Suprapubic skin (tissue), 4 donors: ENCODE data around the gene HYAL3. TPM values are rescaled to one million over a fixed set of nuclear protein-coding genes. Genes with fewer than 3 reads are reported as not detected.
A peak's percentile ranks its signal among the peaks of the same experiment; 100 is the strongest.

ENCODE experiments used
- DNase-seq, 2 donors: peaks; one replicate each; pipeline ENCODE4 v3.0.0-alpha.2; 2019; ENCODE audit warnings: low spot score in 2 of 2
- H3K27ac ChIP-seq: fragments of 200-600 bp; sonication (generic); one replicate; pipeline ENCODE4 v1.5.1; 2019
- H3K27me3 ChIP-seq: fragments of 200-600 bp; sonication (generic); one replicate; pipeline ENCODE4 v1.5.1; 2019
- H3K36me3 ChIP-seq: fragments of 200-600 bp; sonication (generic); one replicate; pipeline ENCODE4 v1.5.1; 2019
- H3K4me1 ChIP-seq: fragments of 200-600 bp; sonication (generic); one replicate; pipeline ENCODE4 v1.5.1; 2019
- H3K4me3 ChIP-seq: fragments of 200-600 bp; sonication (generic); one replicate; pipeline ENCODE4 v1.5.1; 2019; ENCODE audit warnings: mild to moderate bottlenecking
- H3K9me3 ChIP-seq: fragments of 200-600 bp; sonication (generic); one replicate; pipeline ENCODE4 v1.5.1; 2019
- CTCF ChIP-seq, 2 donors: fragments of 200-600 bp in 1 of 2; fragments of 450-650 bp in 1 of 2; sonication (generic) in 1 of 2; IDR thresholded peaks; one replicate each; pipeline ENCODE4 v1.5.1; 2016 to 2019; ENCODE audit warnings: antibody characterized with exemption in 2 of 2, mild to moderate bottlenecking in 1 of 2, moderate library complexity in 1 of 2
- EP300 ChIP-seq: sonication (generic); formaldehyde crosslinking; IDR thresholded peaks from one replicate; pipeline ENCODE4 v1.6.1; 2017; ENCODE audit warnings: antibody characterized with exemption
- POLR2A ChIP-seq, 2 donors: fragments of 450-650 bp; IDR thresholded peaks; one replicate each; pipeline ENCODE4 v1.6.1; 2017; ENCODE audit warnings: antibody characterized with exemption in 2 of 2, mild to moderate bottlenecking in 2 of 2, moderate library complexity in 2 of 2
- POLR2AphosphoS5 ChIP-seq, 3 donors: sonication (generic); formaldehyde crosslinking; IDR thresholded peaks; one replicate each; pipeline ENCODE4 v1.6.1; 2017; ENCODE audit warnings: antibody characterized with exemption in 3 of 3
- WGBS: methylation state at CpG from one replicate; pipeline ENCODE4 v1.1.5; 2018; 5-methylcytosine and 5-hydroxymethylcytosine counted together
- total RNA-seq, 4 donors: library from RNA; depleted of rRNA; stranded (reverse); fragments of >200 nt; gene quantifications; one replicate each; pipeline ENCODE4 v1.1.0, GENCODE V29; 2016

HYAL3 gene
- total RNA-seq, 4 donors from 2014 or later, result 2.5 to 7.8 (median 6.1) TPM

GRCh38 chr3:50266017-50266416 lies 33.2 kb downstream of the HYAL3 start:
- WGBS, result 75% methylated on average over 6 of the region's 6 CpGs
- Histone ChIP-seq H3K4me1 (peaks cover 79% of the 10 kb centered on the region), H3K27me3 (no peaks in the 10 kb centered on the region), H3K9me3 (no peaks in the 10 kb centered on the region), H3K27ac (peak overlapping the region; percentile 79), H3K4me3 (no peak overlapping the region), H3K36me3 (no peaks in the 10 kb centered on the region)
- no peak for TF ChIP-seq POLR2AphosphoS5 (IDR thresholded peaks at IDR 0.05)
- TF ChIP-seq EP300, result no peak
- no peak for TF ChIP-seq POLR2A (IDR thresholded peaks at IDR 0.05)
- TF ChIP-seq CTCF (IDR thresholded peaks at IDR 0.05), result no peak
- DNase-seq, result no peak

- no peak for DNase-seq
- Histone ChIP-seq H3K27ac (peak overlapping the region; percentile 79), H3K27me3 (no peaks in the 10 kb centered on the region), H3K9me3 (no peaks in the 10 kb centered on the region), H3K4me3 (no peak overlapping the region), H3K4me1 (peaks cover 79% of the 10 kb centered on the region), H3K36me3 (no peaks in the 10 kb centered on the region)
- TF ChIP-seq POLR2AphosphoS5 (IDR thresholded peaks at IDR 0.05) (no peak), POLR2A (IDR thresholded peaks at IDR 0.05) (no peak)
- WGBS, result no CpG with 5 or more reads among the region's 1 CpG
Observed at GRCh38 chr3:50265571-50265970, 33.6 kb downstream of the HYAL3 start.

- H3K9me3 ChIP-seq, result no peaks in the 10 kb centered on the region
- H3K27me3 ChIP-seq, result no peaks in the 10 kb centered on the region
- H3K36me3 ChIP-seq, result no peaks in the 10 kb centered on the region
- WGBS, result 64% methylated on average over 5 of the region's 7 CpGs
- TF ChIP-seq CTCF (IDR thresholded peaks at IDR 0.05) (no peak), POLR2A (IDR thresholded peaks at IDR 0.05) (no peak), EP300 (no peak), POLR2AphosphoS5 (IDR thresholded peaks at IDR 0.05) (no peak)
- H3K27ac ChIP-seq, result peak overlapping the region; percentile 79
- H3K4me3 ChIP-seq, result no peak overlapping the region
- H3K4me1 ChIP-seq, result peaks cover 79% of the 10 kb centered on the region
- no peak for DNase-seq
Observed at GRCh38 chr3:50264964-50265485, 34.2 kb downstream of the HYAL3 start.

- Histone ChIP-seq H3K9me3 (no peaks in the 10 kb centered on the region), H3K27ac (peak overlapping the region; percentile 79), H3K36me3 (no peaks in the 10 kb centered on the region), H3K27me3 (no peaks in the 10 kb centered on the region), H3K4me1 (peaks cover 79% of the 10 kb centered on the region), H3K4me3 (no peak overlapping the region)
- 24% methylated on average over 5 of the region's 7 CpGs for WGBS
- TF ChIP-seq EP300 (no peak), POLR2A (IDR thresholded peaks at IDR 0.05) (no peak), POLR2AphosphoS5 (IDR thresholded peaks at IDR 0.05) (no peak), CTCF (IDR thresholded peaks at IDR 0.05) (no peak)
- DNase-seq, result peak in 1 of 2 donors; percentile 84
Observed at GRCh38 chr3:50264383-50264963, 34.7 kb downstream of the HYAL3 start.

GRCh38 chr3:50263478-50264382 lies 35.5 kb downstream of the HYAL3 start:
- Histone ChIP-seq H3K27me3 (no peaks in the 10 kb centered on the region), H3K9me3 (no peaks in the 10 kb centered on the region), H3K4me1 (peaks cover 79% of the 10 kb centered on the region), H3K27ac (peak overlapping the region; percentile 68), H3K36me3 (no peaks in the 10 kb centered on the region), H3K4me3 (no peak overlapping the region)
- WGBS, result 62% methylated on average over 6 of the region's 6 CpGs
- TF ChIP-seq POLR2A (IDR thresholded peaks at IDR 0.05) (no peak), POLR2AphosphoS5 (IDR thresholded peaks at IDR 0.05) (no peak), EP300 (no peak), CTCF (IDR thresholded peaks at IDR 0.05) (no peak)
- no peak for DNase-seq
